ENCODE data around the gene C20orf96.

GRCh38 chr20:272718-273117 is 17.8 kb downstream of the C20orf96 start:
- TF ChIP-seq CTCF (conservative IDR thresholded peaks at IDR 0.05), result no peak
- no peak for TF ChIP-seq ZFX (IDR thresholded peaks at IDR 0.05)

Measured in C4-2B (cell line).